Measurements from ENCODE around the gene VPS54. TPM values are rescaled to one million over a fixed set of nuclear protein-coding genes. Genes with fewer than 3 reads are reported as not detected.

VPS54 gene
- total RNA-seq, 1 donor from 2014 or later = 22.3 TPM

GRCh38 chr2:63926815-63927214 is 92.4 kb downstream of the VPS54 start:
- H3K4me1 ChIP-seq = no peaks in the 10 kb centered on the region
- no peak for DNase-seq (ENCODE audit: extremely low spot score in 2 of 2)

GRCh38 chr2:63914311-63914710 is 104.9 kb downstream of the VPS54 start:
- H3K36me3 ChIP-seq = peaks cover 0 to 23% of the 10 kb centered on the region in 2 donors
- no peaks in the 10 kb centered on the region for H3K4me1 ChIP-seq
- intact Hi-C loops (cut with DNase I) = no loop called here
- H3K9me3 ChIP-seq = no peaks in the 10 kb centered on the region
- H3K27me3 ChIP-seq = no peaks in the 10 kb centered on the region
- TF ChIP-seq CTCF (IDR thresholded peaks at IDR 0.05) (no peak), POLR2AphosphoS5 (IDR thresholded peaks at IDR 0.05; ENCODE audit: insufficient read depth in 1 of 2, low read depth in 1 of 2) (no peak), POLR2A (IDR thresholded peaks at IDR 0.05) (no peak)
- no peak overlapping the region for H3K4me3 ChIP-seq
- no peak for DNase-seq (ENCODE audit: extremely low spot score in 2 of 2)
- no peak overlapping the region for H3K27ac ChIP-seq

More at GRCh38 chr2:63926815-63927214, 92.4 kb downstream of the VPS54 start:
- Histone ChIP-seq H3K27me3 (no peaks in the 10 kb centered on the region), H3K9me3 (no peaks in the 10 kb centered on the region), H3K4me3 (no peak overlapping the region), H3K36me3 (peaks cover 0 to 13% of the 10 kb centered on the region in 2 donors), H3K27ac (no peak overlapping the region)
- TF ChIP-seq POLR2AphosphoS5 (IDR thresholded peaks at IDR 0.05; ENCODE audit: insufficient read depth in 1 of 2, low read depth in 1 of 2) (no peak), CTCF (IDR thresholded peaks at IDR 0.05) (no peak), POLR2A (IDR thresholded peaks at IDR 0.05) (no peak)
- intact Hi-C loops (cut with DNase I) = no loop called here

- no peak overlapping the region for H3K27ac ChIP-seq
- H3K9me3 ChIP-seq = no peaks in the 10 kb centered on the region
- H3K27me3 ChIP-seq = no peaks in the 10 kb centered on the region
- H3K36me3 ChIP-seq = peaks cover 0 to 34% of the 10 kb centered on the region in 2 donors
- DNase-seq (ENCODE audit: extremely low spot score in 2 of 2) = no peak
- TF ChIP-seq POLR2AphosphoS5 (IDR thresholded peaks at IDR 0.05; ENCODE audit: insufficient read depth in 1 of 2, low read depth in 1 of 2) (no peak), POLR2A (IDR thresholded peaks at IDR 0.05) (no peak), CTCF (IDR thresholded peaks at IDR 0.05) (no peak)
- no peaks in the 10 kb centered on the region for H3K4me1 ChIP-seq
- intact Hi-C loops (cut with DNase I) = no loop called here
- H3K4me3 ChIP-seq = no peak overlapping the region
Observed at GRCh38 chr2:63903003-63903402, 116.2 kb downstream of the VPS54 start.

GRCh38 chr2:63902149-63902548 is 117.1 kb downstream of the VPS54 start:
- no peak for DNase-seq (ENCODE audit: extremely low spot score in 2 of 2)
- Histone ChIP-seq H3K4me1 (no peaks in the 10 kb centered on the region), H3K27me3 (no peaks in the 10 kb centered on the region), H3K27ac (no peak overlapping the region), H3K36me3 (peaks cover 0 to 43% of the 10 kb centered on the region in 2 donors), H3K9me3 (no peaks in the 10 kb centered on the region), H3K4me3 (no peak overlapping the region)
- intact Hi-C loops (cut with DNase I) = no loop called here
- TF ChIP-seq POLR2A (IDR thresholded peaks at IDR 0.05) (no peak), CTCF (IDR thresholded peaks at IDR 0.05) (no peak), POLR2AphosphoS5 (IDR thresholded peaks at IDR 0.05; ENCODE audit: insufficient read depth in 1 of 2, low read depth in 1 of 2) (no peak)

GRCh38 chr2:63899639-63900038 is 119.6 kb downstream of the VPS54 start:
- DNase-seq (ENCODE audit: extremely low spot score in 2 of 2) = no peak
- Histone ChIP-seq H3K9me3 (no peaks in the 10 kb centered on the region), H3K27me3 (no peaks in the 10 kb centered on the region), H3K4me1 (no peaks in the 10 kb centered on the region), H3K36me3 (peaks cover 0 to 54% of the 10 kb centered on the region in 2 donors), H3K4me3 (no peak overlapping the region), H3K27ac (no peak overlapping the region)
- intact Hi-C loops (cut with DNase I) = no loop called here
- TF ChIP-seq POLR2AphosphoS5 (IDR thresholded peaks at IDR 0.05; ENCODE audit: insufficient read depth in 1 of 2, low read depth in 1 of 2) (no peak), POLR2A (IDR thresholded peaks at IDR 0.05) (no peak), CTCF (IDR thresholded peaks at IDR 0.05) (no peak)

Measured in vagina (tissue), 2 donors.